AG09319 (cell line): Measurements from ENCODE around the gene FGF12.

Source experiments
- DNase-seq: peaks from one replicate; pipeline ENCODE4 v3.0.0-alpha.2; 2010; ENCODE audit warnings: low read depth; ENCODE audit errors: extremely low read depth
- TF ChIP-seq, protein P1 (sequence below): IDR thresholded peaks from 2 replicates; pipeline ENCODE4 v1.5.1; 2011; ENCODE audit warnings: low read depth, mild to moderate bottlenecking, inconsistent platforms, low read length, moderate library complexity

FGF12 gene

DNA sequence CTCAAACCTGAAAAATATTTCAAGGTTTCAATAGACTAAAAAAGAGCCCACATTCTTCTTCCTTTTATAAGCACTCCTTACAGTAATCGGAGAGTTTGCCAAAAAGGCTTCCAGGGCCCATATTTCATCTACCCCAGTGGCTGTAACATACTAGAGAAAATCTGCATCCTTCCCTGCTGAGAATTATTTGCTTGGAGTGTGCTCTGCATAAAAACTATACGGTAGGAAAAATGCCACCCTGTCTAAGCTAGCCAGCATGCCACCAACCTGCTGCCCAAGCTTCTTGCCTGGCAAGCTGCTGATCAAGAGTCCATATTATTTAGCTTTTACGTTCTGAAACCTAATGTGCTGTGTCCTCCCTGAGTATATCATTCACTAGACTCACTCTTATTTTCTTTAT, 107.1 kb downstream of the FGF12 start:
- no peak for DNase-seq
- TF ChIP-seq, protein P1, sequence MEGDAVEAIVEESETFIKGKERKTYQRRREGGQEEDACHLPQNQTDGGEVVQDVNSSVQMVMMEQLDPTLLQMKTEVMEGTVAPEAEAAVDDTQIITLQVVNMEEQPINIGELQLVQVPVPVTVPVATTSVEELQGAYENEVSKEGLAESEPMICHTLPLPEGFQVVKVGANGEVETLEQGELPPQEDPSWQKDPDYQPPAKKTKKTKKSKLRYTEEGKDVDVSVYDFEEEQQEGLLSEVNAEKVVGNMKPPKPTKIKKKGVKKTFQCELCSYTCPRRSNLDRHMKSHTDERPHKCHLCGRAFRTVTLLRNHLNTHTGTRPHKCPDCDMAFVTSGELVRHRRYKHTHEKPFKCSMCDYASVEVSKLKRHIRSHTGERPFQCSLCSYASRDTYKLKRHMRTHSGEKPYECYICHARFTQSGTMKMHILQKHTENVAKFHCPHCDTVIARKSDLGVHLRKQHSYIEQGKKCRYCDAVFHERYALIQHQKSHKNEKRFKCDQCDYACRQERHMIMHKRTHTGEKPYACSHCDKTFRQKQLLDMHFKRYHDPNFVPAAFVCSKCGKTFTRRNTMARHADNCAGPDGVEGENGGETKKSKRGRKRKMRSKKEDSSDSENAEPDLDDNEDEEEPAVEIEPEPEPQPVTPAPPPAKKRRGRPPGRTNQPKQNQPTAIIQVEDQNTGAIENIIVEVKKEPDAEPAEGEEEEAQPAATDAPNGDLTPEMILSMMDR = no peak

DNA sequence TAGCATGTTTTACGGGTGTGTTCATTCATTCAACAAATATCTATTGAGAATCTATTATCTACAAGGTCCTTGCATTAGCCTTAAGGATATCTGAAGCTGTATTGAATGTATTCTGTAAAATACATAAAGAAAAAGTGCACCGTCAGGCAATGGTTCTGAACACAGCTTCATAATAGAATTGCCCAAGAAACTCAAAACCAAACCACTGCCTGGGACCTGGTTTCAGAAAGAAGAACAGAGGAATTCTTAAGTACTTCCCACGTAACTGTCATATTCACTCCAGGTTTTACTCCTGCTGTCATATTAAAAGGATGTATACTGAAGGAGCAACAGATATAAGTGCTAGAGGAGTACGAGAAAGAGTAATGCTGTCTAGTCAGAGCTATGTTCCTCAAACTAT, 115.9 kb downstream of the FGF12 start:
- no peak for DNase-seq

DNA sequence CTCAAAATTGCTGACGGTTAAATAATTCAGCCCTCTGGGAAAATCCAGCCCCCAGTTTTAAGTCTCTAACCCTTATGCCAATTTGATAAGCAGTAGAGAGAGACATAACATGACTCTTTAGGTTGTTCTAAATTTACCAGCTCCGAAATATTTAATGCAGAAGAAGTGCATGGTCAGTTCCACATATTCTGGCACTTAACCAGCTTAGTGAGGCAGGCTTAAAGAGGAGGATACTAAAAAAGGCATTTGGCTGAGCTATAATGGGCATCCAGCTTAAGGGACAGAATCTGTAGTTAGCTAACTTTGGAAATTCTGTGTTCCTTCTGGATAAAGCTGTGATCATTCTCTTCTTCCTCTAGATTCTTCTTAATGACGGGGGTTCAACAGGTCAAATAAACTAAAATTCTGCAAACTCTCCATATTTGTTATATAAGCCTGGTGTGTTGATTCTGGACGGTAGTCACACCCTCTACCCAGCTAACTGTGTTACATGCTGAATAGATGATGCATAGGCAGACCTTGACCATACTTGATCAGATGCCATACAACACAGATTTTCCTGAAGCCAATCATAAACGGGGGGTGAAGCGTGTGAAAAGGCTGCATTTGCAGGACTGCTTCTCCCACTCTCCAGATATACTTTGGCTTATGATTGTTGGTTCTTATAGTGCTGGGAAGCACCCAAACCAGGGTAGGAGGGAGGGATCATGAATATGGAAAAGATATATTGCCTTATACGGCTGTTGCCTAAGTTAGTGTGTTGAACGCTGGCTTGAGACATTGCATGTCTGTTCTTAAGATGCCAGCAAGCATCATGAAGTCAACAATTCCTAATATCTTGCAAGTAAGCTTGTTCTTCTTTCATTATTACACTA, 118.4 kb downstream of the FGF12 start:
- TF ChIP-seq, protein P1 = no peak
- no peak for DNase-seq

More for the DNA sequence above, 115.9 kb downstream of the FGF12 start:
- TF ChIP-seq, protein P1 = no peak

DNA sequence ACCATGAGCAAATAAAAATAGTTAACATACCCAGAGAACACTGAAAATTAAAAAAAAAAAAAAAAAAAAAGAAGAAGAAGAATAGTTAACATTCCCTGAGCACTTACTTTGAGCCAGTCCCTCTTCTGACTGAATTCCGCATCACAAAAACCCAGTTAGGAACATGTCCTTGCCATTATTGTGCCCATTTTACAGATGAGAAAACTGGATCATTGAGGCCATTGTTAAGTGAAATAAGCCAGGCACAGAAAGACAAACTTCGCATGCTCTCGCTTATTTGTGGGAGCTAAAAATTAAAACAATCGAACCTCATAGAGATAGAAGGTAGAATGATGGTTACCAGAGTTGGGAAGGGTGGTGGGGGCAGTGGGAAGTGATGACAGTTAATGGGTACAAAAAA, 119.5 kb downstream of the FGF12 start:
- TF ChIP-seq, protein P1 = no peak
- no peak for DNase-seq

DNA sequence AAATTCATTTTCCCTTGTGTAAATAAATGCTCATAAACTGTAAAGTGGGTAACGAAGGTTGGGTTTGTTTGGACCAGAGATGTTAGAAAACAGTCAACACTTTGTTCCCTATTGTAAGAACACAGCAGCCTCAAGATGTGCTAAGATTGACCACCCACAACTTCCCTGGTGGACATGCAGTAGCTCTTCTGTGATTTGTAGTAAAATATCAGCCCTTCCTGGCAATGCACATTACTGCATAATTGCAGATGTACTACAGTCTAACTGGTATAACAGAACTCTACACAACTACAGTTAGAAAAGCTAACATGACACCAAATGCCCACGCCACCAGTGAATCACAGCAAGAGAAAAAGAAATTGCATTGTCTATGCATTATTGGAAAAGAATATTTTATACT, 129.4 kb downstream of the FGF12 start:
- DNase-seq = no peak
- TF ChIP-seq, protein P1 = no peak

DNA sequence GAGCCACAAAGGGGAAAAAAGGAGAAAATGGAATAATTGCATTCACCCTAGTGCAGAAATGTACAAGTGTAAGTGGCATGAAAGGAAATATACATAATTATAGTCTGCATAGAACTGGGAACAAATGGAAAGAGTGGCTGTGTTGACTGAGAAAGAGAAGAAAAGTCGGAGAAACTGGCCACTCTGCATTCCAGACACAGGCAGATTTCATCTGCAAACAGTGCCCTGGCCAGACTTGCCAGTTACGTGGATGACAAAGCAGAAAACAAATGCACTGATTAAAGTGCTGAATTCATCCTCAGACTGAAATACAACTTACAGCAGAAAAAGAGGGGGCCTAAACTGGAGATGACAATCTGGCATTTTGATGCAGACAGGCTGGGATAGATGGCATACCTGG, 129.8 kb downstream of the FGF12 start:
- no peak for DNase-seq
- TF ChIP-seq, protein P1 = no peak

DNA sequence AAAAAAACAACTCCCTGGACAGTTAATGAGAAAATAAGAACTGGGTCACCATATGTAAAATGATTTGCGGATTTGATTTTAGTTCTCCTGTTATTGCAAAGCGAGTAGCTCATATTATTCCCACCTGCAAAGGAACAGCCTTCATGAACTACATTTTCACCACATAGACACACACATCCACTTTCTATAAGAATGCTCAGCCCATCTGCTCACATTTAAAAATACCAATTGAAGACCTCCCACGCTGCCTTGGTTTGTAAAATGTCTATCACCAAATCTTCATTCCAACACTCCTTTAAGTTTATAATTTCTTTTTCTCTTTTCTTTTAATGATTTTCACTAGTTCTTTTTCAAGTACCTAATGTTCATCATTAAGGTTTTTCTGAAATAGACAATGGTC, 148.6 kb downstream of the FGF12 start:
- TF ChIP-seq, protein P1 = no peak
- DNase-seq = no peak
